GM12864 (cell line): Measurements from ENCODE around the gene SPTBN4.

Experiments
- DNase-seq: peaks from one replicate; pipeline ENCODE4 v3.0.0-alpha.2; 2011; ENCODE audit warnings: low read depth
- H3K4me3 ChIP-seq: 2 replicates; pipeline ENCODE4 v1.5.1; 2011; ENCODE audit warnings: mild to moderate bottlenecking, low read depth, low read length, control low read depth
- CTCF ChIP-seq: IDR thresholded peaks from 2 replicates; pipeline ENCODE4 v1.5.1; 2011; ENCODE audit warnings: low read depth, mild to moderate bottlenecking, moderate library complexity, low read length, control low read depth, inconsistent platforms; ENCODE audit errors: missing control alignments

The SPTBN4 gene

GRCh38 chr19:40442328-40443130 is 24.3 kb upstream of the SPTBN4 start:
- TF ChIP-seq CTCF, result no peak
- no peak for DNase-seq

GRCh38 chr19:40443131-40443999 is 23.4 kb upstream of the SPTBN4 start:
- DNase-seq, result peak; percentile 98
- H3K4me3 ChIP-seq, result peak overlapping the region; percentile 98

More at GRCh38 chr19:40442328-40443130, 24.3 kb upstream of the SPTBN4 start:
- peak overlapping the region; percentile 98 for H3K4me3 ChIP-seq

GRCh38 chr19:40444000-40444824 is 22.6 kb upstream of the SPTBN4 start, which contains the start of gene SERTAD3:
SERTAD3 (minus strand) TSS chr19:40444335; CDS start chr19:40442080, 2,255 bp downstream.
- TF ChIP-seq CTCF, result no peak
- no peak for DNase-seq
- H3K4me3 ChIP-seq, result peak within 1 kb of the TSS; percentile 98

More at GRCh38 chr19:40443131-40443999, 23.4 kb upstream of the SPTBN4 start:
- TF ChIP-seq CTCF, result no peak

- TF ChIP-seq CTCF, result peak; percentile 46
- no peak for DNase-seq
- H3K4me3 ChIP-seq, result peak overlapping the region; percentile 98
These were observed 21.9 kb upstream of the SPTBN4 start for GRCh38 chr19:40444825-40445312.

- TF ChIP-seq CTCF, result no peak
- DNase-seq, result no peak
- H3K4me3 ChIP-seq, result no peak overlapping the region
These were observed 21.0 kb upstream of the SPTBN4 start for GRCh38 chr19:40445780-40446262.

GRCh38 chr19:40446263-40446784 is 20.5 kb upstream of the SPTBN4 start:
- no peak for DNase-seq
- H3K4me3 ChIP-seq, result no peak overlapping the region
- TF ChIP-seq CTCF, result no peak
